Activated CD8-positive, alpha-beta memory T cell treated with anti-CD3 and anti-CD28 coated beads, Interleukin-2, amount 50 U/mL, for 1 hour (primary cell): Measurements from ENCODE around the gene CHD9NB.
"Not testable (repeated sequence)": the region's sequence is repeated elsewhere in the genome, so short reads cannot be mapped to it uniquely, and the experiment has no call there.

Source experiments
- DNase-seq: peaks from one replicate; pipeline ENCODE4 v3.0.0-alpha.2; 2020; ENCODE audit errors: extremely low read depth

The CHD9NB gene

GRCh38 chr16:53084141-53084541, 31.4 kb upstream of the CHD9NB start:
- no peak for DNase-seq

- DNase-seq = no peak
Observed at GRCh38 chr16:53083119-53083518, 30.4 kb upstream of the CHD9NB start.

- DNase-seq = no peak
Observed at GRCh38 chr16:53082509-53082908, 29.8 kb upstream of the CHD9NB start.

GRCh38 chr16:53081686-53082407, 29.1 kb upstream of the CHD9NB start:
- DNase-seq = no peak

GRCh38 chr16:53081032-53081424, 28.3 kb upstream of the CHD9NB start:
- no peak for DNase-seq

GRCh38 chr16:53080345-53081031, 27.8 kb upstream of the CHD9NB start:
- DNase-seq = no peak

- DNase-seq = no peak
Observed at GRCh38 chr16:53078765-53079485, 26.2 kb upstream of the CHD9NB start.

GRCh38 chr16:53078247-53078646, 25.6 kb upstream of the CHD9NB start:
- no peak for DNase-seq

GRCh38 chr16:53075461-53075860, 22.8 kb upstream of the CHD9NB start:
- not testable (repeated sequence) for DNase-seq

- DNase-seq = not testable (repeated sequence)
Observed at GRCh38 chr16:53074296-53074695, 21.6 kb upstream of the CHD9NB start.

- DNase-seq = no peak
Observed at GRCh38 chr16:53073022-53073421, 20.3 kb upstream of the CHD9NB start.

GRCh38 chr16:53071748-53072301, 19.1 kb upstream of the CHD9NB start:
- DNase-seq = no peak

GRCh38 chr16:53069772-53070171, 17.1 kb upstream of the CHD9NB start:
- DNase-seq = no peak

GRCh38 chr16:53068423-53068833, 15.7 kb upstream of the CHD9NB start:
- no peak for DNase-seq

GRCh38 chr16:53067675-53068074, 15.0 kb upstream of the CHD9NB start:
- no peak for DNase-seq

GRCh38 chr16:53065461-53066061, 12.9 kb upstream of the CHD9NB start:
- DNase-seq = no peak

GRCh38 chr16:53064081-53064578, 11.4 kb upstream of the CHD9NB start:
- DNase-seq = no peak

- DNase-seq = no peak
Observed at GRCh38 chr16:53061701-53062159, 9.0 kb upstream of the CHD9NB start.

- no peak for DNase-seq
Observed at GRCh38 chr16:53061256-53061655, 8.6 kb upstream of the CHD9NB start.

GRCh38 chr16:53059672-53060071, 7.0 kb upstream of the CHD9NB start:
- no peak for DNase-seq

- no peak for DNase-seq
Observed at GRCh38 chr16:53058882-53059281, 6.2 kb upstream of the CHD9NB start.

GRCh38 chr16:53058441-53058840, 5.7 kb upstream of the CHD9NB start:
- DNase-seq = no peak
